K562 (cell line): ENCODE data around the gene B3GALT4. TPM values are rescaled to one million over a fixed set of nuclear protein-coding genes. Genes with fewer than 3 reads are reported as not detected.

Experiments
- AFF4 ChIP-seq: sonication (generic); formaldehyde crosslinking; IDR thresholded peaks from 2 replicates; pipeline ENCODE4 v1.8.0; 2023; ENCODE audit warnings: mild to moderate bottlenecking, missing genetic modification reagents
- ELF2 ChIP-seq: fragments of 250-450 bp; sonication (Bioruptor Pico); IDR thresholded peaks from 2 replicates; pipeline ENCODE4 v1.5.0; 2021; ENCODE audit warnings: mild to moderate bottlenecking
- GTF2E2 ChIP-seq: fragments of 200-800 bp; sonication (Bioruptor generic); IDR thresholded peaks from 2 replicates; pipeline ENCODE4 v1.6.1; 2016; ENCODE audit warnings: missing genetic modification characterization, missing compliant biosample characterization
- HMBOX1 ChIP-seq: sonication (generic); IDR thresholded peaks from 2 replicates; pipeline ENCODE4 v1.6.1; 2016
- MTA3 ChIP-seq: fragments of 450-650 bp; formaldehyde crosslinking; IDR thresholded peaks from 2 replicates; pipeline ENCODE4 v1.6.1; 2017; ENCODE audit warnings: mild to moderate bottlenecking, borderline replicate concordance
- PRDM10 ChIP-seq: fragments of 450-650 bp; IDR thresholded peaks from 2 replicates; pipeline ENCODE4 v1.6.1; 2018; ENCODE audit not compliant: partially characterized antibody
- RBBP5 ChIP-seq: fragments of 200-600 bp; sonication (generic); IDR thresholded peaks from 2 replicates; pipeline ENCODE4 v1.6.1; 2012; ENCODE audit warnings: borderline replicate concordance, mild to moderate bottlenecking, low read length, control low read depth, inconsistent platforms; ENCODE audit not compliant: insufficient read depth, poor library complexity, severe bottlenecking
- TFAM ChIP-seq: fragments of 250-450 bp; sonication (Bioruptor Pico); conservative IDR thresholded peaks from 2 replicates; pipeline ENCODE4 v1.5.0; 2021; ENCODE audit warnings: mild to moderate bottlenecking, moderate library complexity
- THAP12 ChIP-seq: fragments of 250-450 bp; sonication (Bioruptor Pico); IDR thresholded peaks from 2 replicates; pipeline ENCODE4 v1.9.0; 2021; ENCODE audit warnings: mild to moderate bottlenecking, inconsistent platforms
- ZNF639 ChIP-seq, 2 experiments: fragments of 200-800 bp in 1 of 2; sonication (Bioruptor generic) in 1 of 2; sonication (generic) in 1 of 2; formaldehyde crosslinking in 1 of 2; IDR thresholded peaks in 1 of 2; conservative IDR thresholded peaks in 1 of 2; 2 replicates each; pipeline versions ENCODE4 v1.5.0 to v1.6.1; 2016 to 2020; ENCODE audit warnings: missing compliant biosample characterization in 1 of 2, missing genetic modification characterization in 1 of 2, missing genetic modification reagents in 1 of 2
- polyA plus RNA-seq, 8 experiments: library from polyadenylated mRNA; depleted of rRNA in 4 of 8; stranded (reverse) in 5 of 8; unstranded in 3 of 8; fragments of >200 nt; fragmentation: Nextera tagmentation in 2 of 8; fragmentation: Illumina TruSeq in 1 of 8; extraction: Ambion mirVana in 2 of 8; extraction: Trizol in 1 of 8; gene quantifications; 2 replicates each; pipeline versions ENCODE4 v1.2.1 to v1.2.3, GENCODE V29; 2011 to 2014; ENCODE audit warnings: inconsistent platforms in 1 of 8, missing spikeins in 1 of 8
- total RNA-seq, 7 experiments: library from RNA; depleted of rRNA in 6 of 7; stranded (reverse); fragments of >200 nt in 6 of 7; fragmentation: Illumina TruSeq in 2 of 7; extraction: Trizol in 2 of 7; gene quantifications; 2 replicates each; pipeline versions ENCODE4 v1.2.1 to v1.2.3, GENCODE V29; 2011 to 2021; ENCODE audit warnings: low replicate concordance in 1 of 7

Gene B3GALT4
- total and polyA plus RNA-seq, 9 of the 15 experiments (the other 6 are each of a cell fraction or from before 2014, with no cell fraction given), result 0.11 to 1.3 (median 0.53) TPM; not detected in 1

GRCh38 chr6:33248932-33249731 lies 27.8 kb upstream of the B3GALT4 start (continued):
- TF ChIP-seq HMBOX1 (peak; percentile 46; the same call in 1 of the 2 replicates), TFAM (CRISPR knock-in tag) (no peak), AFF4 (CRISPR knock-in tag) (peak; percentile 44; the same call in 1 of the 2 replicates), RBBP5 (peak; percentile 78), ZNF639 (CRISPR knock-in tag; conservative IDR thresholded peaks at IDR 0.05 in 1 of 2, IDR thresholded peaks at IDR 0.05 in 1 of 2) (0 out of 4 replicates have a peak, but pooled peaks of 1 of the 2 experiments have one; percentile 36), GTF2E2 (no peak), PRDM10 (peak; percentile 65), MTA3 (peak; percentile 60), ELF2 (CRISPR knock-in tag) (no peak; the same call in 1 of the 2 replicates), THAP12 (CRISPR knock-in tag) (peak; percentile 53)
